Gastroesophageal sphincter (tissue), 3 donors: ENCODE results near the gene ZBP1.
"Not testable (repeated sequence)": the region's sequence is repeated elsewhere in the genome, so short reads cannot be mapped to it uniquely, and the experiment has no call there.

Experiments
- EP300 ChIP-seq: sonication (generic); formaldehyde crosslinking; IDR thresholded peaks from one replicate; pipeline ENCODE4 v1.6.1; 2017; ENCODE audit warnings: antibody characterized with exemption, mild to moderate bottlenecking
- POLR2A ChIP-seq, 2 donors: fragments of 450-650 bp; IDR thresholded peaks; one replicate each; pipeline ENCODE4 v1.6.1; 2017; ENCODE audit warnings: antibody characterized with exemption in 2 of 2, mild to moderate bottlenecking in 2 of 2, moderate library complexity in 1 of 2
- POLR2AphosphoS5 ChIP-seq: sonication (generic); formaldehyde crosslinking; IDR thresholded peaks from one replicate; pipeline ENCODE4 v1.6.1; 2017; ENCODE audit warnings: antibody characterized with exemption
- TF ChIP-seq, protein P1 (sequence below), 4 experiments: fragments of 200-600 bp in 2 of 4; fragments of 450-650 bp in 2 of 4; sonication (generic) in 1 of 4; IDR thresholded peaks; one replicate each; pipeline ENCODE4 v1.5.1; 2017 to 2019; ENCODE audit warnings: antibody characterized with exemption in 4 of 4, mild to moderate bottlenecking in 2 of 4, moderate library complexity in 2 of 4

DNA sequence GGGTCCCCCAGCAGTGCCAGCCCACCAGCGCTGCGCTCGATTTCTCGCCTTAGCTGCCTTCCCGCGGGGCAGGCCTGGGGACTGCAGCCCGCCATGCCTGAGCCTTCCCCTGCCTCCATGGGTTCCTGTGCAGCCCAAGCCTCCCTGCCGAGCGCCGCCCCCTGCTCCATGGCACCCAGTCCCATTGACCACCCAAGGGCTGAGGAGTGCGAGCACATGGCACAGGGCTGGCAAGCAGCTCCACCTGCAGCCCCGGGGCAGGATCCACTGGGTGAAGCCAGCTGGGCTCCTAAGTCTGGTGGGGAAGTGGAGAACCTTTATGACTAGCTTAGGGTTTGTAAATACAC is 8.7 kb upstream of the ZBP1 start:
- TF ChIP-seq, protein P1, sequence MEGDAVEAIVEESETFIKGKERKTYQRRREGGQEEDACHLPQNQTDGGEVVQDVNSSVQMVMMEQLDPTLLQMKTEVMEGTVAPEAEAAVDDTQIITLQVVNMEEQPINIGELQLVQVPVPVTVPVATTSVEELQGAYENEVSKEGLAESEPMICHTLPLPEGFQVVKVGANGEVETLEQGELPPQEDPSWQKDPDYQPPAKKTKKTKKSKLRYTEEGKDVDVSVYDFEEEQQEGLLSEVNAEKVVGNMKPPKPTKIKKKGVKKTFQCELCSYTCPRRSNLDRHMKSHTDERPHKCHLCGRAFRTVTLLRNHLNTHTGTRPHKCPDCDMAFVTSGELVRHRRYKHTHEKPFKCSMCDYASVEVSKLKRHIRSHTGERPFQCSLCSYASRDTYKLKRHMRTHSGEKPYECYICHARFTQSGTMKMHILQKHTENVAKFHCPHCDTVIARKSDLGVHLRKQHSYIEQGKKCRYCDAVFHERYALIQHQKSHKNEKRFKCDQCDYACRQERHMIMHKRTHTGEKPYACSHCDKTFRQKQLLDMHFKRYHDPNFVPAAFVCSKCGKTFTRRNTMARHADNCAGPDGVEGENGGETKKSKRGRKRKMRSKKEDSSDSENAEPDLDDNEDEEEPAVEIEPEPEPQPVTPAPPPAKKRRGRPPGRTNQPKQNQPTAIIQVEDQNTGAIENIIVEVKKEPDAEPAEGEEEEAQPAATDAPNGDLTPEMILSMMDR (IDR thresholded peaks at IDR 0.05) = not testable (repeated sequence)
- not testable (repeated sequence) for TF ChIP-seq POLR2AphosphoS5; POLR2A (IDR thresholded peaks at IDR 0.05); EP300
